HG02885 (cell line): Measurements from ENCODE around the gene KCNMA1.

Experiments
- ATAC-seq: cut with Tn5 transposase; IDR thresholded peaks from one replicate; pipeline ENCODE4 v1.9.1; 2021; ENCODE audit warnings: mild to moderate bottlenecking; ENCODE audit not compliant: unreplicated experiment, poor library complexity

Gene KCNMA1

DNA sequence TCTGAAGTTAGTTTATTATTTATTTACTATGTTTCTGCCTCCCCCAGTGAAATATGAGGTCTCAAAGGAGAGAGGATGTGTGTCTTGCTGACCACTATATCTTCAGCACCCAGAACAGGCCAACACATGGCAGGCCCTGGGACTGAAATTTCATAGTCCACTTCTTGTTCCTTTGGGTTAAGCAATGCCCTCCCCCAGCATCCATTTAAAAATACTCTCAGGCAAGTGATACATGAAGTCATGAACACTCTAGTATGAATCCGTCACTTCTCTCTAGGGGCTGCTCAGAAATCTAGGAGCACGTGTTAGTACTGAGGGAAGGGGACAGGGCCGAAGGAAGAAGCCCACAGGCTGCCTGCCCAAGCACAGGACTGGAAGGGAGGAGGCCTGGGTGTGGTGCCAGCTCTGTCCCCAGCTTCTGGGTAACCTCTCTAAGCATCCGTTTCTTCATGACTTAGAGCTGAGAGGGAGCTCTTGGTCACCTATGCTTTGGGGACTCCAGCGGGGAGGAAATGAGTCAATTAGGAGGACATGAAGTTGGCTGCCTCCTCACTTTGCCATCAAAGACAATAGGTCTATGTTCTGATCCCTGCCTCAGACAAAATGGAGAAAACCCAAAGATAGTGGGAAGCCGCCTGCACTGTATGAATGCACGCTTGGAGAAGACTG lies 119.2 kb downstream of the KCNMA1 start:
- no peak for ATAC-seq

- no peak for ATAC-seq
Measured at GRCh38 chr10:77516575-77516974, 121.0 kb downstream of the KCNMA1 start.

- ATAC-seq = no peak
Measured at GRCh38 chr10:77514870-77515269, 122.7 kb downstream of the KCNMA1 start.

- ATAC-seq = no peak
Measured at GRCh38 chr10:77513781-77514331, 123.8 kb downstream of the KCNMA1 start.

- no peak for ATAC-seq
Measured at GRCh38 chr10:77513220-77513619, 124.4 kb downstream of the KCNMA1 start.

DNA sequence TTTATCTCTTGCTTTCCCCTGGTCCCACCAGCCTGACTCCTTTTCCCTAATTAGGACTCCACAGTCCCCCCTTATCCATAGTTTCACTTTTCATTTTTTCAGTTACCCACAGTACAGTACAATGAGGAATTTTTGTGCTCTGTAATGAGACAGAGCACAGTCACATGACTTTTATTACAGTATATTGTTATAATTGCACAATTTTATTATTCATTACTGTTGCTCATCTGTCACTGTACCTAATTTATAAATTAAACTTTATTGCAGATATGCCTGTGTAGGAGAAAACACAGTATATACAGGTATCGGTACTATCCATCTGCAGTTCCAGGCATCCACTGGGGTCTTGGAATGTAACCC lies 125.4 kb downstream of the KCNMA1 start:
- ATAC-seq = no peak

GRCh38 chr10:77511498-77512218 lies 126.0 kb downstream of the KCNMA1 start:
- no peak for ATAC-seq

DNA sequence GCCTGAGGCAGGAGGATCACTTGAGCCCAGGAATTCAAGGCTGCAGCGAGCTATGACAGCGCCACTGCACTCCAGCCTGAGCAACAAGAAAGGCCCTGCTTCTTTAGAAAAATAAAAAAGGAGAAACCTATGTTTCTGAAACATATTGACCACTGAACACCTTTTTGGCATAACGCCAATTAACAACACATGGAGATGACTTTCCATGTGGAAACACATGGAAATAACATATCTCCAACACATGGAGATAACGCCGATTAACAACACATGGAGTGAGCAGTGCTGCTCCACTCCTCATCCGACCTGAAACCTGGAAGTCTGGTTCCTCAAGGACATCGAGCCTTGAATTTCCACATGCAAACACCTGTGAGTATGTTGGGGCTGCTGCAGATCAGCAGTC lies 126.9 kb downstream of the KCNMA1 start:
- ATAC-seq = no peak

DNA sequence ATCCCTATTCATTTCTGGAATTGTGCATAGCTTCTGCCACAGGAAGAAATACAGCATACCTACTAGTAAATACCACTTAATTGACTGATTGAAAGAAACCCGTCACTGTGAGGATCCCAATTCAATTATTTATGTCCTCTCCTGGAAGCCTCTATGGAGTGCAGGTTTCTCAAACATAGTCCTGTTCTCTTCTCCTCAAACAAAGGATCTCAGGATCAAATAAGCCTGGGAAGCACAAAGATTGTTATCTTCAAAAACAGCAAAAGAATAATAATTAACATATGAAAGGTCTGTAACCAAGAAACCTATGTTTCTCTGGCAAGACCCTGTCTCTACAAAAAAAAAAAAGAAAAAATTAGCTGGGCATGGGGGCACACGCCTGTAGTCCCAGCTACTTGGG lies 127.3 kb downstream of the KCNMA1 start:
- no peak for ATAC-seq

GRCh38 chr10:77509391-77509790 lies 128.2 kb downstream of the KCNMA1 start:
- ATAC-seq = no peak

DNA sequence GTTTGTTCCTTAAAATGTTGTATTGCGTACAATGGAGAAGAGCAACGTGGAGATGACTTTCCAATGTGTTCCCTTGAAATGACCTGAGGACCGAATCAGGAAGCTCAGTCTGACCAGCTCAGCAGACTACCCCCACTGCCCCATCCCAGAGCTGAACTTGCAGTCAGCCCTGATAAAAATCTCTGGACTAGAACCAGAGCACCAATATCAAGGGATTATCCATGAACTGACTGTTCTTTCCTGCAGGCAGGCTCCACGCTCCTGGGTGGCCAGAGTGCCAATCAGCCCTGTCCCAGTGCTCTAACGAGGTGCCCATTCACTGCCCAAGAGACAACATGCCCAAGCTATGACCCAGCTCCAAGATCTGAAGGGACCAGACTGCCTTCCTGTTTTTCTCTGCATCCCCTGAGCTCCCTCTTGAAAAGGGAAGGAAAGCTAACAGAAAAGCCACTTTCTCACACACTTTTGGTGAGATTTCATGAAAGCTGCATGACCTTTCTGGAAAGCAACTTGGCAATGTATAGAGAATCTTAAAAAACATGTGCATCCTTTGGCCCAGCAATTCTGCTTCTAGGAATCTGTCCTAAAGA lies 130.2 kb downstream of the KCNMA1 start:
- ATAC-seq = no peak

- ATAC-seq = no peak
Measured at GRCh38 chr10:77506517-77507200, 130.9 kb downstream of the KCNMA1 start.

DNA sequence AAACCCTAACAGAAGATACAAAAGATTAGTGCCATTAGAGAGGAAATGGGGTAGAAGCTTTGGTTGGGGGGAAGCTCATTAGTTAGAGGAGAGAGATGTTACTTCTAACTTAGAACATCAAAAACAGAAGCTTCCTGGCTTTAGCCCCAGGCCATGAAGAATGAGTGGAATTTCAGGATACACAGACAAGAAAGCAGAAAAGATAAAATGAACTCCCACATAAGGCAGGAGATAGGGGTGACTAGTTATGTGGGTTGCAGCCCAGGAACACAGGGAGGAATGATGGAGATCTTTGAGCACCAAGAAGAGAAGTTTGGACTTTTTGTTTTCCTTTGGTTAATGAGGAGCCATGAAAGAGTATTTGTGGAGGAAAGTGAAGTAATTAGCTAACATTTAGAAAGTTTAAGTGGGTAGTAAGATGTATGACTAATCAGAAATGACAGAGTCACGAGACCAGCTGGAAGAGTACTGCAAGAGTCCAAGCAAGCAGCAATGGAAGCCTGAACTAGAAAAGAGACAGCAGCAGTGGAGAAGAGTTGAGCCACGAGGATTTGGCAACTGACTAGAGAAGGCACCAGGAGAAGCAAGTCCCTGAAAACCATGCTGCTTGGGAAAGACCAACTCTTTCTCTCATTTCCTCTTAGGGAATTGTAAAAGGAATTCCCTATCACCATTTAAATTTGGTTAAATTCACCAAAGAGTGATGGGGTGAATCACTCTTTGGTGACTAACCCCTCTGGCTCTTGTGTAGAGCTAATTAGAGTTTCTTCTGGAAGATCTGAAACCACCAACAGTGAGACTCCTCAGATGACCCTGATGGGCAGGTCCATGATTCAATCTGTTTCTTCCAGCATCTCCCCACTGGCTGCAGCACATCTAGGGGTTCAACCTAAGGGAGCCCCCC lies 131.9 kb downstream of the KCNMA1 start:
- ATAC-seq = no peak

DNA sequence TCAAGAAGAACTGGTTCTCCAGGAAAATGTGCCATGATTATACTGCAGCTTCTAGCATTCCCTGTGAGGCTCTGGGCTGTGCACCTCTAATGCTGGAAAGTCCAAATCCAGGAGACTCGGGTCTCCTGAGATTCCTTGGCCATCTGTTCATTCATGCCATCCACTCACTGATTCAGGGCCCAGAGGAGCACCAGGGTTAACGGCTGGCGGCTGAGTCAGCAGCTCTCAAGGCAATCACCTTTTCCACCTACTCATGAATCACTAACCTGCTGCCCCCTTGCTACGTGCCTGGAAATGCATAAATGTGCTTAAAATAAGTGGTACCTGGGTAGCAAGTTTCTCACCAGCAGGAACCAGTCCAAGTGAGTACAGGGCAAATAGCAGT lies 132.7 kb downstream of the KCNMA1 start:
- ATAC-seq = no peak

GRCh38 chr10:77504196-77504872 lies 133.3 kb downstream of the KCNMA1 start:
- ATAC-seq = no peak

DNA sequence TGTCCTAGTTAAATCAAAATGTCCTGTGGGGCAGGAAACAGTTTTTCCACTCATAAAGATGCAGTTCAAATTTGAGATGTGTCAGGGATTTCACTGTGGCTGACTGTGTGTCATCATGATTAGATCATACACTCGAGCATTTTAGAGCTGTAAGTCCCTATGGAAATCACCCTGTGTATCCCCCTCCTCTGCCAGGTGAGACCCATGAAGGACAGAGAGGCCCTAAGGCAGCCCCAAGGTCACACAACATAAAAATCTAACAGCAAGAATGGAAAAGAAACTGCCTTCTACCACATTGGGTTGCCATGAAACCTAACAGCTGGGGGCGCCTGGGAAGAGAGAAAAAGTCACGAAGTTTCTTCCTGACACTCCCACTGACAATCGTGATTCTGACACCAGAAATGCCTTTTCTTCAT lies 135.8 kb downstream of the KCNMA1 start:
- ATAC-seq = no peak

GRCh38 chr10:77501152-77501845 lies 136.3 kb downstream of the KCNMA1 start:
- peak; percentile 14 for ATAC-seq

DNA sequence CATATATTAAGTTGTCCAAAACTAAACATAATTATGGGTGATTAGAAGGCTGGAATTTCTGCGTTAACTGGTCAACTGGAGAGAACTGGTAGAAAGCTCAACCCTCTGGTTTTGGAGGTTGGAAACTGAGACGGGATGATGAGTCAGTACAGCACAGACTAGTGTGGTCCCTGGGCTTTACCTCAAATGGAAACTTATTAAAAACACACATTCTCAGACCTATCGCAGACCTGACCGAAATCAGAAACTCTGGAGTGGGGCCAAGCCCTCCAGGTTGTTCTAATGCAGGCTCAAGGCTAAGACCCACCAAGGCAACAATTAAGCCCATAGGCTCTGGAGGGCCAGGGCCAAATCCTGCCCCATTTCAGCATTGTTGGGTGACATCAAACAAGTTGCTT lies 136.9 kb downstream of the KCNMA1 start:
- peak; percentile 85 for ATAC-seq

- no peak for ATAC-seq
Measured at GRCh38 chr10:77498829-77499228, 138.8 kb downstream of the KCNMA1 start.
